T-helper 22 cell (primary cell): ENCODE measurements around the gene NCOR2.

Experiments used
- DNase-seq: peaks from one replicate; pipeline ENCODE4 v3.0.0-alpha.2; 2020; ENCODE audit warnings: low read depth

NCOR2 gene

GRCh38 chr12:124543590-124544310, 23.7 kb downstream of the NCOR2 start:
- DNase-seq = no peak

GRCh38 chr12:124543052-124543589, 24.3 kb downstream of the NCOR2 start:
- no peak for DNase-seq

GRCh38 chr12:124542021-124542949, 25.1 kb downstream of the NCOR2 start:
- no peak for DNase-seq

DNA sequence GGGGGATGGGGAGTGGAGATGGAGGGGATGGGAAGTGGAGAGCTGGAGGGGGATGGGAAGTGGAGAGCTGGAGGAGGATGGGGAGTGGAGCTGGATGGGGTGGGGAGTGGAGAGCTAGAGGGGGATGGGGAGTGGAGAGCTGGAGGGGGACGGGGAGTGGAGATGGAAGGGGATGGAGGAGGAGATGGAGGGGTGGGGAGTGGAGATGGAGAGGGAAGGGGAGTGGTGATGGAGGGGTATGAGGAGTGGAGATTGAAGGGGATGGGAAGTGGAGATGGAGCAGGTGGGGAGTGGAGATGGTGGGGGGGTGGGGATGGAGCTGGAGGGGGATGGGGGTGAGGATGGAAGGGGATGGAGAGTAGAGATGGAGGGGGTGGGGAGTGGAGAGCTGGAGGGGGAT, 26.1 kb downstream of the NCOR2 start:
- no peak for DNase-seq

- no peak for DNase-seq
These were observed 28.0 kb downstream of the NCOR2 start for GRCh38 chr12:124539084-124540041.

DNA sequence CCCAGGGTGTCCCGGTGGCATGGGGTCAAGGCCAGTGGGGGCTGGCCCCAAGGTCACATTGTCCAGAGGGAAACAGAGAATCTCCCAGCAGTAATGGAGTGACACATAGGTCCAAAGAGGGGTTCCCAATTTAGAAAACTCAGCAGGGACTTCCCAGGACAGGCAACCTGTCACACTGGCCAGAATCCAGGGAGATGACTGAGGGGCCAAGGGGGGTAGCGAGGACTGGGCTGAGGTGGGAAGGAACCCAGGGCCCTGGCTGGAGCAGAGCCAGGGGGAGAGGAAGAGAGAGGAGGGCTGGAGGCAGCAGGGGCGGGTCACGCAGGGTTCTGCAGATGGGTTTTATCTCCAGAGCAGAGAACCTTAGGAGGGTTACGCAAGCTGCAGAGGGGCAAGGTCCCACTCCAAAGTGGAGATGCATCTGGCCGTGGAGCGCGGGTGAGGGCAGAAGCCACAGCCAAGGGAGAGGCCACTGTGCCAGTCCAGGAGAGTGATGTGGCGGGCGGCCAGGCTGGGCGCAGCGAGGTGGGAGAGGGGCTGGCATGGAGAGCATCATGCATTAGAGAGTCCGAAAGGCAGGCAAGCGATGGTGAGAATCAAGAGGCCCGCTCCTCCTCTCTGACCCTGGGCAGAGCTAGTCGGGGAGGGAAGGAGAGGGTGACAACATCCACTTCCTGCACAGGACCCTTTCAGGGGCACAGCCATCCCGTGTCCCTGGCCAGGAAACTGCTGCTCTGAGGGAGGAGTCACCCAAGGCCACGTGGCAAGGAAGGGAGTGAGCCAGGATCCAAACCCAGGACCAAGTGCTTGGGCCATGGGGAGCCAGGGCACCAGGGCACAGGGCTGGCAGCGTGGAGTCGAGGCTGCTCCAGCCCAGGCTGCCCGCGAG, 29.0 kb downstream of the NCOR2 start:
- no peak for DNase-seq

- no peak for DNase-seq
These were observed 29.8 kb downstream of the NCOR2 start for GRCh38 chr12:124537525-124538193.

GRCh38 chr12:124536641-124537040, 30.8 kb downstream of the NCOR2 start:
- no peak for DNase-seq

DNA sequence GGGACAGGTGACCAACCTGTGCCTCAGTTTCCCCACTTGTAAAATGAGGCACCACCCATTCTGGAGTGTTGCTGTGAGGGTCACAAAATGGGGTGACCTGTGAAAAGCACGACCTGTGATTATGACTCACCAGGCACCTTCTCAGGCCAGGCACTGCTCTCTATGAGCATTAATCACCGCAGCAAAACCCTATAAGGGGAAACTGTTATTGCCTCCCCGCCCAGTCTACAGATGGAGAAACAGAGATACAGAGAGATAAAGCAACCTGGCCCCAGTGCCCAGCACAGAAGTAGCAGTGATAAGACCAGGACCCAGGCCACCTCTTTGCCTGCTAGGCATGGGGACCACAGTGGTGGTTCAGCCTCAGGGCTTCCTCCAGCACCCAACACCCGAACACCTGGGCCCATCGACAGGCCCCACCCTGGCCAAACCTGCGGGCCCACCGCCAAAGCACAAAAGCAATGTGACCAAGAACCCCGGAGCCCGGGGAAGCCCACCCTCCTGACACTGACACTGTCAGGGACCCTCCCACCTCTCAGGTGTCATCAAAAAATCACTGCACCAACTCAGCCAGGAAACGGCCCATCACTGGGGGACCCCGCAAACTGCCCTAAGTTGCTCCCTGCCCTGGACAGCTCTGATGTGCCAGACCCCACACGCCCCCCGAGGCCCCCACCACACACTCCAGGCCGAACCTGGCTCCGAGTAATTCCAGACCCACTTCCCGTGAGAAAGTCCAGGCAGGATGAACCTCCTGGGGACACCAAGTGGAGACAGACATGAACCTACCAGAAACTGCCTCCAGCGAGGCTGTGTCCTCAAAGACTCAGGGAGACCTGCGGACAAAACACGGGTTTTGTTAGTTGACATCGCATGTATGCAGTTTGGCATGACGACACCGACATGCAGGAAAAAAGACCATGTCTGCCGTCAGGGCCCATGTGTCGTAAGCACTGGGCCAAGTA, 32.4 kb downstream of the NCOR2 start:
- DNase-seq = no peak

GRCh38 chr12:124533456-124533855, 34.0 kb downstream of the NCOR2 start:
- DNase-seq = no peak

DNA sequence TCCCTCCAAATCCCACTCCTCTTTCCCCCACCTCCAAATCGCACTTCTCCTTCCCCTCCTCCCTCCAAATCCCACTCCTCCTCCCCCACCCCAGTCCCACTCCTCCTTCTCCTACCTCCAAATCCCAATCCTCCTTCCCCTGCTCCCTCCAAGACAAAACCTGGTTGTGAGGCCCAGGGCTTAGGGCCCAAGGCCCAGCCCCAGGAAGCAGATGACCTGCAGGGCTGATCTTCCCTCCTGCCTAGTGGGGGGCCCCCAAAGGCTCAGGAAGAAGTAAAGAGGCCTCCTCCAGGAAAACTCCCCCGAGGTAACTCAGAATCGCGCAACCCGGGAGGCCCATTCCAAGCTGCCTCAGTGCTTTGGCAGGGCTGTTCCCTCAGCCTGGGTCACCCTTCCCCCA, 34.4 kb downstream of the NCOR2 start:
- no peak for DNase-seq

DNA sequence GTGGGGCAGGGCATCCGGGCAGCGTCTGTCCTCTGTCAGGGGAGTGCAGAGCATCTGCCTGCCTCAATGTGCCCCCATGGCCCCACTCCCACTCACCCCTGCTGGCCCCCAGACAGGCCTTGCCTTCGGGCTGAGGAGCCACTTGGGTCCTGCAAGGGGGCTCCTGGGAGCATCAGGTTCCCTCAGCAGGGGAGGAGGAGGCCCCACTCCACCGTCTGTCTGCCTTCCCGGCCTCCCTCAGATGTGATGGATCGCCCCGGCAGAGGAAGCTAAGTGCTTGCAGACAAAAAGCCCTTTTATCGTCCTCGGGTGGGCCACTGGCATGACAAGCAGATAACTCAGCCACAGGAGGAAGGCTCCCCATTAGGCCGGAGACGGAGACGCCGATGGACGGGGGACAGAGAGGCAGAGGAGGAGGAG, 35.1 kb downstream of the NCOR2 start:
- no peak for DNase-seq

GRCh38 chr12:124531906-124532305, 35.5 kb downstream of the NCOR2 start:
- DNase-seq = no peak

GRCh38 chr12:124531281-124531745, 36.1 kb downstream of the NCOR2 start:
- no peak for DNase-seq

GRCh38 chr12:124530637-124531263, 36.7 kb downstream of the NCOR2 start:
- no peak for DNase-seq

- DNase-seq = no peak
These were observed 37.7 kb downstream of the NCOR2 start for GRCh38 chr12:124529565-124530276.

GRCh38 chr12:124527861-124528561, 39.4 kb downstream of the NCOR2 start:
- no peak for DNase-seq
